Activated CD4-positive, alpha-beta T cell treated with anti-CD3 and anti-CD28 coated beads, Interleukin-2, amount 50 U/mL, for 16 hours (primary cell): Measurements from ENCODE around the gene TMED9.

Experiments
- DNase-seq: peaks from one replicate; pipeline ENCODE4 v3.0.0-alpha.2; 2020

The TMED9 gene

DNA sequence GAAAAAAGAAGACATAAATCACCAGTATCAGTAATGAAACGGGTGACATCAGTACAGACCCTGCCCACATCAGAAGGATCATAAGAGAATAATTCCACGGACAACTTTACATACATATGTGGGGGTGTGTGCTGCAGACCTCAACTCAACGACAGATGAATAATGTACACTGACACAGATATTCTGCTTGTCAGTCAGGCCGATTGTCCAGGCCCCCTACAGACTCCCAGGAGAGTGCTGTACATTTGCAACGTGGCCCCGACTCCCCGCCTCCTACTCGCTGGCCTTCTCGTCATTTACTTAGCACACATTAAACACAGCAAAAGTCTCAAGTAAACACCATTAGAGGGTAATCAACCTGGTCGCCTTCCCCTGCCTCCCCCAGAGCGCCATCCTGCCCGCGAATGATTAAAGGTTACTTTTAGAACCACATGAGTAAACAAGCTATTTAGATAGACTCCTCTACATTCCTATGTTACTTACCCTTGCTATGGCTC lies 3.5 kb upstream of the TMED9 start:
- DNase-seq: no peak

DNA sequence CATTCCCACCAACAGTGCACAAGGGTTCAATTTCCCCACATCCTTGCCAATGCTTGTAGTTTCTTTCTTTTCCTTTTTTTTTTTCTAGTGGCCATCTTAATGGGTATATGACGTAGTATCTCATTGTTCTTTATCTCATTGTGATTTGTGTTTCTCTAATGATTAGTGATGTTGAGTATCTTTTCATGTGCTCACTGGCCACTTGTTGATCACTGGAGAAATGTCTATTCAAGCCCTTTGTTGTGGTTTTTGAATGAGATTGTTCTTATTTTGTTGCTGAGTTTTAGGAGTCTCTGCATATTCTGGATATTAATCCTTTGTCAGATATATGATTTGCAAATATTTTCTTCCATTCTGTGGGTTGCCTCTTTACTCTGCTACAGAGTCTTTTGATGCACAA lies 1.6 kb upstream of the TMED9 start:
- DNase-seq: no peak

DNA sequence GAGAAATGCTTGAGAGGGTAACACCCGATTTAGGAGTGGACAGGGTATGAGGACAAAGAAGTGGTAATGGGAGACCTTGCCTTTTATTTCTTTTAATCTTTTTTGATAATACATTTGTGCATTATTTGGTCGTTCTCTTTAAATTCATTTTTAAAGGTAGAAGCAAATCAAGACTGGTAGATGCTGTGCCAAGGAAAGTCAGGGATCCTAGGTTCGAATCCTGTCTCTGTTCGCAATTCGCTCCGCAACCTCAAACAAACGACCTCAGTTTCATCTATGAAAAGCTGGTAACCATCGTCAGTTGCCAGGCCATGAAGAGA lies 353 bp upstream of the TMED9 start:
- DNase-seq: no peak

DNA sequence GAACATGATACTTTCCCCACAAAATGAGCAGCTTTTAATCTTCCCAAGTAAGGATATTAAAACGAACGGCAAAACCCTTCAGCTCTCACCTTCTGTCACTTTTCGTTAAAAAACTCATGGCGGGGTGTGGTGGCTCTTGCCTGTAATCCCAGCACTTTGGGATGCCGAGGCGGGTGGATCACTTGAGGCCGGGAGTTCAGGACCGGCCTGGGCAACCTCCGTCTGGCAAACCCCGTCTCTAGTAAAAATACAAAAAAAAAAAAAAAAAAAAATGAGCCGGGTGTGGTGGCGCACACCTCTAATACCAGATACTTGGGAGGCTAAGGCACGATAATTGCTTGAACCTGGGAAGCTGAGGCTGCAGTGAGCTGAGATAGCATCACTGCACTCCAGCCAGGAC lies 902 bp downstream of the TMED9 start:
- no peak for DNase-seq

DNA sequence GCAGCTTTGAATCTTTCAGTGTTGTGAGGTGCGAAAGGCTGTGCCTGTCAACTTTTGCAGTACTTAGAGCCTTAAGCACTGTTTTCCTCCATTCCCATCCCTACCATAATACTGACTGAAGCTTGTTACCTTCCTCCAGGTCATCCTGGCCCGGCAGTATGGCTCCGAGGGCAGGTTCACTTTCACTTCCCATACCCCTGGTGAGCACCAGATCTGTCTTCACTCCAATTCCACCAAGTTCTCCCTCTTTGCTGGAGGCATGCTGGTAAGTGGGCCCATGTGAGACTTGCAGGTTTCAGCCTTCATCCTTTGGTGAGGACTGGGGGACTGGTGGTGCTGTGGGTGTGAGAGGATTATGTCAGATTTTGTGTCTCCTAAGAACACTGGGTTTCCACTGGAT lies 1.5 kb downstream of the TMED9 start:
- no peak for DNase-seq

DNA sequence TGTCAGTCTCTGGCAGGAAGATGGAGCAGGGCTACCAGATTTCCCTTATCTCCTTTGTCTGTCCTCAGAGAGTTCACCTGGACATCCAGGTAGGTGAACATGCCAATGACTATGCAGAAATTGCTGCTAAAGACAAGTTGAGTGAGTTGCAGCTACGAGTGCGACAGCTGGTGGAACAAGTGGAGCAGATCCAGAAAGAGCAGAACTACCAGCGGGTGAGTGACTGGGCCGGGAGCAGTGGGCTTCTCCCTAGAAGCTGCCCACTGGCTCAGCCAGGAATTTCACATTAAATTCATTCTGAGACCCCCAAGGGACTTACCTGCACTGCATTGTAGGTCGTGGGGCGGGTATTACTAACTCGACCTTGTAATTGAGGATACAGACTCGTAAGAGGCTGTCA lies 2.1 kb downstream of the TMED9 start:
- no peak for DNase-seq

DNA sequence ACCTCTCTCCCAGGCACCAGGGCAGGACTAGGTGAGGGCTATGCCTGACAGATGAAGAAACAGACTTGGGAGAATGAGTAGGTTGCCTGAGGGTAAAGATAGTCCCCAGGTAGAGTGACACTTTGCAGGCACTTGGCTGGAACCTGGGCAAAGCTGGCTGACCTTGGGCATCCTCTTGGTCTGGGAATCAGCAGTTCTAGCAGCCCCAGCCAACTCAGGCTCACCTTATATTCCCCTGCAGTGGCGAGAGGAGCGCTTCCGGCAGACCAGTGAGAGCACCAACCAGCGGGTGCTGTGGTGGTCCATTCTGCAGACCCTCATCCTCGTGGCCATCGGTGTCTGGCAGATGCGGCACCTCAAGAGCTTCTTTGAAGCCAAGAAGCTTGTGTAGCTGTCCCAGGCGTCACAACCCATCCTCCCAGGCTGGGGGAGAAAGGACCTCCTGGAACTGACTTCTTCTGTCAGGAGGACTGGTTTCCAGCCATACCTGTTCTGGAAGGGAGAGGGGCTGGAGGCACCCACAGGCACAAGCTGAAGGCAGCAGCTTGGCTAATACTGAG lies 3.1 kb downstream of the TMED9 start:
- DNase-seq: no peak

DNA sequence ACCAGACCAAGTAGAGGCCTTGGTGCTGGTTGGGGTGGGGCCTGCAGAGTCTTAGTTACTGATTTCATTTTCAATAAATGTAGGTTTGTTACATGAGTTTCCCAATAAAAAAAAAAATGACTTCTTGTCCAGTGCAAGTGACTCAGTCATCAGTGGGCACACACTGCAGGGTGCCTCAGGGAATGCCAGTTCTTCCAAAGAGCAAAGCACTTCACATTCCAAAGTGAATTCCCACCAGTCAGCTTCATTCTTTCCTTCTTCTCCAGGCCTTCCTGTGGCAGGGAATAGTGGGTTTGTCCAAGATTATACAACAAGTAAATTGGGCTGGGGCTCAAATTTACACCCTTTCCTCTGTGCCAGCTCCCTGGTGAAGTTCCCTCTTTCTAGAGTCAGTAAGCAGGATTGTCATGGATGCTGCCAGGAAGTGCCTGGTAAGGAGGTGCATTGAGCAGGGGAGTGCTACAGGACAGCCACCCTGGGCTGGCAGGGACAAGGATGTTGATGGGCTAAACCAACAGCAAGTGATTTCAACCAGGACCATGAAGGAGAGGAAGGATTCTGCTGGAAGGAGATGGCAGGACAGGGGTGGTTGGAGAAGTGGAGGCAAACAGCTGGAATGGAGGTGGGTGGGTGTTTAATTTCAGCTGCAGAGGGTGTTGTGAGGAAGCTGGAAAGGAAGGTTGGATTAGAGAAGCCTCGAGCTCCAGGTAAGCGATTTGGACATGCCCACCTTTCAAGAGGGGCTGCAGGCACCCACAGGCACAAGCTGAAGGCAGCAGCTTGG lies 4.2 kb downstream of the TMED9 start:
- DNase-seq: no peak

DNA sequence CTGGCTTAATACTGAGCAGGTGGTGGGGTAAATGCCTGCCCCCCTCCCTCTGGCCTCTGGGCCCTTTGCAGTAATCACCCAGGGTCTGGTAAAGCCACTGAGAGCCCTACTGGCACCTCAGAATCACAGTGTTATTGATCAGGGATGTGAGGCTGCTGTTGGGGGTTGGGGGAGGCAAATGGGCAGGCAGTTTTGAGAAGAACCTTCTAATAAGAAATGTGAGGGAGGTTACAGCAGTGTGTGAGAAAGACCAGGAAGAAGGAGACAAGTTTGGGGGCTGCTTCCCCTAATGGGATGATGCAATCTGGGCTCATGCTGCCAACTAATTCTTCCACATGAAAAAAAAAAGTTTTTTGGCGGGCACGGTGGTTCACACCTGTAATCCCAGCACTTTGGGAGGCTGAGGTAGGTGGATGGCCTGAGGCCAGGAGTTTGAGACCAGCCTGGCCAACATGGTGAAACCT lies 4.8 kb downstream of the TMED9 start:
- no peak for DNase-seq

DNA sequence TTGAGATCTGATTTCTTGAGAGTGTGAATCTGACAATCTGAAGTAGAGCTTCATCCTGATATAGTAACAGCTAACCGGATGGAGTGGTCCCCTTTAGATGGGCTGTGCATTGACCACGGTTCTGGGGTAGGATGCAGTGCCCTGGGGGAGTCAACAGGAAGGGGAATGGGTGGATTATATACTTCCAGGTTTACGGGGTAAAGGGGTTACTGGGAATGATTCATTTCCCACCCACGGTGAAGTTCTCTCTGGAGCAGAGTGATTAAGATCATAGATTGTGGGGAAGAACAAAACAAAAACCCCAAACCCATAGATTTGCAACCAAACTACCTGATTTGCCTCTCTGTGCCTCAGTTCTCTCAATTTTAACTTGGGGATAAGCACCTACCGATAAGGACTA lies 6.5 kb downstream of the TMED9 start:
- no peak for DNase-seq

DNA sequence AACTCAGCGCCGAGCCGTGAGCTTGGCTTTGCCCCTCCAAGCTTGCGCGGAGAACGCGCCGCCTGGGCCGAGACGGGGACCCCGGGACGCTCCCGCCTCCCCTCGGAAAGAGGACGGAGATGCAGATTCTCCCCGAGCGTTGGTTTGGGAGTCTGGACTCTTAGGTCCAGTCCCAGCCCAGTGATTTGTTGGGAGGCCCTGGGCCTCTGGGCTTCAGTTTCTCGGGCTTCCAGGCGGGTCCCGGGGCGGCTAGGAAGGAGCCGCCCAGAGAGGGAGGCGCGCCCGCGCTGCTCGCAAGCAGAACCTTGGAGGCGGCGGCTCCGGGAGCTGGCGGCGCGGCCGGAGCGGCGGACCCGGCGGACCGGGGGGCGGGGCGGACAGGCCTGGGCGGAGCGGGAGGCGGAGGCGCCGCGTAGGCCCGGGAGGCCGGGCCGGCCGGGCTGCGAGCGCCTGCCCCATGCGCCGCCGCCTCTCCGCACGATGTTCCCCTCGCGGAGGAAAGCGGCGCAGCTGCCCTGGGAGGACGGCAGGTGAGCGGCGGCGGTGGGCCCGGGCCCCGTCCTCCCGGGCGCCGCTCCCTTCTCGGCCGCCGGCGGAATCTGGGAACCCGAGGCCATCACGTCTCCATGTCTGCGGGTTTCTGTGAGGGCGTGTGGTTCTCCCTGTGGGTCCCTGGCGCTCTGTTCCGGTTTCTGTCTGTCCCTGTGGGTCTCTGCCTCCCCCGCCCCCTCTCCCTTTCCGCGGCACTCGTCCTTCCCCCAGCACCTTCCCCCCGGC lies 7.9 kb downstream of the TMED9 start, which contains the start of gene B4GALT7:
Gene B4GALT7, plus strand, starts transcription at position 402 of the 777 bp plus-strand sequence. Its CDS starts 79 bp downstream, at position 481.
- DNase-seq: peak; percentile 89

DNA sequence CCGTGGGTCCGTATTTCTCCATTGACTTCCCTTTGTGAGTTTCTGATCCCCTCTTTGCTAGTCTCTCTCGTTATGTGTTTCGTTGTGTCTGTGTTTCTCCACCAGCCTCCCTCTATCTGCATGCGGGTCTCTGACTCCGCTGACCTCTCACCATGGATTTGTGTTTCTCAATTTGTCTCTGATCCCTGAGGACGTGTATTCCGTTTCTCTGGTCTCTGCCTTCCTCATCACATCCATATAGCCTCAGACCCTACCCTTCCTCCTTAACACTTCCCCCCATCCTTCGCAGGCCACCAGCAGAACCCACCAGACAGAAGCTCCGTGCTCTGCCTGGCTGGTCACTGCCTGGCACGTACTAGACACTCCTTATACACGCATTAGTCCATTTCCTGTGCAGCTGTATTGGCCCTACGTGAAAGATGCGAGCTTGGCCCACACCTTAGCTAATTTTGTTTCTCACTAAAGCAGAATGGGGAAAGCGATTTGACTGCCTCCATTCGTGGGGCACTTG lies 8.6 kb downstream of the TMED9 start:
- no peak for DNase-seq

DNA sequence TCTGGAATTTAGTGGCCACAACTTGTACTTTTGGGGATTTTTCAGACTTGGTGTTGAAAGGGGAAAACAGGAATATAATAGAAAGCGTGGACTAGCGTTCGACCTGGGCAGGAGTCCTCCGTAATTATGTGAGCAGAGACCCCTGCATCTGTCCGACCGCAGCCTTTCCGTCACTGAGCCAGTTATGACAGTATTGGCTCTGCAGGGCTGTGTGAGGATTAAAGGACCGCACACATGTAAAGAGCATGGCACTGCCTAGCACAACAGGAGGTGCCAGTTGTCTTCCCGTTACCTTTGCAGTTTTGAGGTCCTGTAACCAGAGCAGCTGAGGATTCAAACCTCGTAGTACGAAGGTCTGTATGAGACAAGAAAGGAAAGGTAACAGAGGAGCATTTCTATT lies 9.1 kb downstream of the TMED9 start:
- DNase-seq: no peak

DNA sequence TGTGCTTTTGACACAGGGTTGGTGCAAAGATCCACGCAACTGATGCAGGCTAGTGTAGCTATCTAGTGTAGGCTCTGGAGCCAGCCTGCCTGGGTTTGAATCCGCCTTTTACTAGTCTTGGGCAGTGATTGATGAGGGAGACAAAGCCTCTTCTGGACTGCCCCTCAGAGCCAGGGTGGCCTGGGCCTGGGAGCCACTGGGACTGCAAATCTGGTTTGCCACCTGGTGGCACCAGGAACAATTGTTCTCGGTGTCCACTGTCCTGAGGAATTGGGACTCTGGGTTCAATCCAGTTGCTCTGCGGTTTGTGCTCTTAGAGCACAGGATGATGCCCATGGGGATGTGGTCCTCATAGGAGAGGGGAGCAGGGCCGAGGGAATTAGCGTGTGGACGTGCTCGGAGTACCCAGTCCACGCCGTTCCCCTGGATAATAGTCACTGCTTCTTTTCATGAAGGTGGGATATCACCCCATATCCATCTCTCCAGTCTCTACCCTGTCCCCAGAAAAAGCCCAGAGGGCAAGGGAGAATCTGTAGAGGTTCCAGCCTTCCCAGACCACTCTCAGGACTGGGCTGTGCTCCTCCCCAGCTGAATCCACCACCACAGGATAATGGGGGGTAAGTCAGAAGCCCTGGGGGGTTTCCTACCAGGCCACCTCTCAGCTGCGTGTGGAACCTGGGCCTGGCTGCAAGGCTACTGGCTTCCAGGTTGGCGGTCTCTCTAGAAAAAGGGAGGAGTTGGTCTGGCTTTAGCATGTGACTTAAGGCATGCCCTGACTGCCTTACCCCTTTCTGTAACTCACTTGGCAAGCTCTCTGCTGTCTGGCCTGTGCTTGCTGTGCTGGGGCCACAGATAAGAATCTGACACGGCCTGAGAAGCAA lies 9.8 kb downstream of the TMED9 start:
- no peak for DNase-seq

DNA sequence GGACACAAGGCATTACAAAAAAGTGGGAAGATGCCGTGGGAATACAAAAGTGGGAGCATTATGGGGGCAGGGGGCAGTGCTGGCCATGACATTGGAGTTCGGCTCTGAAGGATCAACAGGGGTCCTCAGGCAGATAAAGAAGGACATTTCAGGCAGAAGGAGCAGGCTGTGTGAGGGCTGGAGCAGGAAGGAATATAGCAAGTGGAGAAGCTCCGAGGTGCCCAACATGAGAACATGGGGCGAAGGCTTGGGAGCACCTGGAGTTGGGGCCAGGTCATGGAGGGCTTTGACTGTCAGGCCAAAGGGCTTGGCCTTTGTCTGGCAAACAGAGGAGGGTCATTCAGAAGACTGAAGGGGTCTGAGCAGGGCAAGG lies 10.4 kb downstream of the TMED9 start:
- no peak for DNase-seq

DNA sequence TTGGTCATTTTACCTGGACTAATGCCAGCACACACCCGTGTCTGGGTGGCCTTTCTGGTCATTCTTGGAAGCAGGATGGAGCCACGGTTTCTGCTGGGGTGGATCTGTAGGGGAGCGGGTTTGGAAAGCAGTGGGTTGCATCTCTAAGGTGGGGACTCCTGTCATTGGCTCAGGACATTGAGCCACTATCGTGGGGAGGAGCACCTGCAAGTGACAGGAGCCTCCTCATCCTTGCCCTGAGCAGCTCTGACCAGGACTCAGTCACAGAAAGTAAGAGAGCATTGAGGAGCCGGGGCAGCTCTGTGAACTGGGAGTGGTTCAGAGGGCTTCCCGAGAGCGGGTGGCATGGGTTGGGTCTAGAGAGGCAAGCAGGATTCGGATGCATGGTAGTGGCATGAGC lies 11.6 kb downstream of the TMED9 start:
- DNase-seq: no peak

DNA sequence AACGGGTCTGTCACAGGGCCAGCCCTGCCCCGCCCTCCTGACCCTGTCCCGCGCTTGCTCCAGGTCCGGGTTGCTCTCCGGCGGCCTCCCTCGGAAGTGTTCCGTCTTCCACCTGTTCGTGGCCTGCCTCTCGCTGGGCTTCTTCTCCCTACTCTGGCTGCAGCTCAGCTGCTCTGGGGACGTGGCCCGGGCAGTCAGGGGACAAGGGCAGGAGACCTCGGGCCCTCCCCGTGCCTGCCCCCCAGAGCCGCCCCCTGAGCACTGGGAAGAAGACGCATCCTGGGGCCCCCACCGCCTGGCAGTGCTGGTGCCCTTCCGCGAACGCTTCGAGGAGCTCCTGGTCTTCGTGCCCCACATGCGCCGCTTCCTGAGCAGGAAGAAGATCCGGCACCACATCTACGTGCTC lies 12.1 kb downstream of the TMED9 start:
- no peak for DNase-seq

DNA sequence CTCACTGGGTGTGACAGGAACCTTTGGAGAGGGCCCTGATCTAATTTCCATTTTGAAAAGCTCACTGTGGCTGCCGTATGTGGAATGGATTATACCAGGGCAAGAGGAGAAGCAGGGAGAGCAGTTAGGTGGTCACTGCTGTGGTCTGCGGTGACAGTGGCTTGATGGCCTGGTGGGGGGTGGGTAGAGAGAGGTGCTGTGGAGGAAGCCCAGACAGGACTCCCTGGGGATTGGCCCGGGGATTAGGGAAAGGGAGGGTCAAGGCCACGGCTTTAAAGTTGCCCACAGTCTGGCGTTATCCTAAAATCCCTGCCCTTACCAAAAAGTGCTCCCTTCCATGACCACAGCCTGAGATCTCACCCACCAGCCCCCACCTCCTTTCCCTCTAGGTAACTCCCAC lies 12.7 kb downstream of the TMED9 start:
- no peak for DNase-seq

DNA sequence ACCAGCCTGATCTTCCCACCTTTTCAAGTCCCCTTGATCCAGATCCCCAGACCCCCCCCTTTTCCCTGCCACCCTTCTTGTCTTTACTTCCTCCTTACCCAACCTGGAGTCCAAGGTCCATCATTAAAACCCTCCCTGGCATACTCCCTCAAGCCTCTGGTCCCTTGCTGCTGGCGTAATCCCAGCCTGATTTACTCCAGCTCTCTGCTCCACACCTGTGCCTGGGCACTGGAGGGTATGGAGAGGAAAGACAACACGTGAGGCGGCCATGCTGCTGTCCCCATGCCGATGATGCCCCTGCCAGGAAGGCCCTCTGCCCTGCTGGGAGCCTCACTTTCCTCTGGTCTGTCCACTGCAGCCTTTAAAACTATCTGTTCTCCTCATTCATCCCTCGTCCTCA lies 13.1 kb downstream of the TMED9 start:
- DNase-seq: no peak

DNA sequence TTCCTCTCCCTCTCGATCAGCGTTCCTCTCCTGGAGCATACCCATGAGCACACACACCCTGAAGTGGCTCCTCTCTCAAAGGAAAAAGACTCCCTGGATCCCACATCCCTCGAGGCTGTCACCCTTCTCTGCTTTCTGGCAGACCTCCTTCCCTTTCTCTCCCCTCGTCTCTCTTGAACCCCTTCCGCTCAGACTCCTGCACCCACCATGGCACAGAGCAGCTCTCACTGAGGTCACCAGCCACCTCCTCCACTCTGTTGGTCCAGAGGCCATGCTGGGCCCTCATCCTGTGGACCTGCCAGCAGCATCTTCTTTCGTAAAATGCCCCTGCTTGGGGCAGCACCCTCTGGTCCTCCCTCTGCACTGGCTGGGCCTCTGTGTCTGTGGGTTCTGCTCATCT lies 13.7 kb downstream of the TMED9 start:
- DNase-seq: no peak

DNA sequence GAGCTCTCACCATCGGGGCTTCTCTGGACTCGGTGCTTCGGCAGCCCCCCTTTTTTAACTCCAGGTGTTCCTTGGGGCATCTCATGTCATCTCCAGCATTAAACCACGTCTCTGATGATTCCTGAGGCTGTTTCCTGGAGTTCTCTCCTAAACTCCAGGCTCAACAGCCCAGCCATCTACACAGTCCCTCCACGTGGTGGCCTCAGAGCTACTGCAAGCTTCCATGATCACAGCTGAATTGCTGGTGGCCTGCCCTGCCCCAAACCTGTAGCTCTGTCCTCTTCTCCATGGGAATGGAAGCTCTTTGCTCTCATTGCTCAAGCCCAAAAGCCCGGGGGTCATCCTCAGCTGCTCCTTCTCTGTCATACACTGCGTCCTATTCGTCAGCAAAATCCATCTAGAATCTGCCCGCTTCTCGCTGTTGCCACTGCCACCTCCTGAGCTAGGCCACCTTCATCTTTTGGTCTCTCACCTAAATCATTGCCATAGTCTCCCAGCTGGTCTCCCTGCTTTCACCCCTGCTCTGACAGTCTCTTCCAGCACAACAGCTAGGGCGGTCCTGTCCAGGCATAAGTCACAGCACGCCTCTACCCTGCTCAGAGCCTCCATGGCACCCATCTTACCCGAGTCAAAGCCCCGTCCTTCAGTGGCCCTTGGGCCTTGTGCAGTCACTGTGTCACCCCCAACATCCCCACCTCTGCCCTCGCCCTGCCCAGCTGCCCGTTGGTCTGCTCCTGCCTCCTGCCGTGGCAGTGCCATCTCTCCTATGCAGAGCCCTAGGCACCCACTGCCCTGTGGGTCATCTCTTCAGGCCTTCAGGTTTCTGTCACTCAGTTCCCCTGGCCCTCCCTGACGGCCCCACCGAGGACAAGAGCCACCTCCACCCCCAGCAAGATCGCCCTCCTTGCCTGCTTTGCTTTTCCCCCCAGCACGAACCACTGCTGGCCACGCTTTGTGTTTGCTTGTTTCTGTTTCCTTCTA lies 14.4 kb downstream of the TMED9 start:
- DNase-seq: no peak

DNA sequence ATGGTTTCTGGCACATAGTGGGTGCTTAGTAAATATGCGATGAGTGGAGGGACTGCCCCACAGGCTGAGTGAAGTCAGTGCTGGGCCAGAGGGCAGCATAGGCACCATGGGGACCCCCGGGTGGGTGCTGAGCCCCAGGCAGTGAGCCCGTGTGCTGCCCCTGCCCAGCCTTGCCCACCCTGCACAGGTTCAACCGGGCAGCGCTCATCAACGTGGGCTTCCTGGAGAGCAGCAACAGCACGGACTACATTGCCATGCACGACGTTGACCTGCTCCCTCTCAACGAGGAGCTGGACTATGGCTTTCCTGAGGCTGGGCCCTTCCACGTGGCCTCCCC lies 15.1 kb downstream of the TMED9 start:
- no peak for DNase-seq
